Choroid plexus epithelial cell (primary cell): ENCODE results near the gene DCAF11.

Experiments
- DNase-seq: peaks from one replicate; pipeline ENCODE4 v3.0.0-alpha.2; 2010; ENCODE audit warnings: low read depth
- H3K4me3 ChIP-seq: 2 replicates; pipeline ENCODE4 v1.5.1; 2011; ENCODE audit warnings: low read depth, mild to moderate bottlenecking, control low read depth, low read length, moderate library complexity
- TF ChIP-seq, protein P1 (sequence below): conservative IDR thresholded peaks from 2 replicates; pipeline ENCODE4 v1.5.1; 2011; ENCODE audit warnings: low read depth, mild to moderate bottlenecking, control low read depth, inconsistent platforms, low read length, moderate library complexity

DCAF11 gene

GRCh38 chr14:24074625-24075484 lies 39.7 kb upstream of the DCAF11 start:
- TF ChIP-seq, protein P1, sequence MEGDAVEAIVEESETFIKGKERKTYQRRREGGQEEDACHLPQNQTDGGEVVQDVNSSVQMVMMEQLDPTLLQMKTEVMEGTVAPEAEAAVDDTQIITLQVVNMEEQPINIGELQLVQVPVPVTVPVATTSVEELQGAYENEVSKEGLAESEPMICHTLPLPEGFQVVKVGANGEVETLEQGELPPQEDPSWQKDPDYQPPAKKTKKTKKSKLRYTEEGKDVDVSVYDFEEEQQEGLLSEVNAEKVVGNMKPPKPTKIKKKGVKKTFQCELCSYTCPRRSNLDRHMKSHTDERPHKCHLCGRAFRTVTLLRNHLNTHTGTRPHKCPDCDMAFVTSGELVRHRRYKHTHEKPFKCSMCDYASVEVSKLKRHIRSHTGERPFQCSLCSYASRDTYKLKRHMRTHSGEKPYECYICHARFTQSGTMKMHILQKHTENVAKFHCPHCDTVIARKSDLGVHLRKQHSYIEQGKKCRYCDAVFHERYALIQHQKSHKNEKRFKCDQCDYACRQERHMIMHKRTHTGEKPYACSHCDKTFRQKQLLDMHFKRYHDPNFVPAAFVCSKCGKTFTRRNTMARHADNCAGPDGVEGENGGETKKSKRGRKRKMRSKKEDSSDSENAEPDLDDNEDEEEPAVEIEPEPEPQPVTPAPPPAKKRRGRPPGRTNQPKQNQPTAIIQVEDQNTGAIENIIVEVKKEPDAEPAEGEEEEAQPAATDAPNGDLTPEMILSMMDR, result no peak
- H3K4me3 ChIP-seq, result no peak overlapping the region
- DNase-seq, result no peak

GRCh38 chr14:24075485-24076301 lies 38.9 kb upstream of the DCAF11 start:
- H3K4me3 ChIP-seq, result no peak overlapping the region
- no peak for DNase-seq
- TF ChIP-seq, protein P1, result no peak

DNA sequence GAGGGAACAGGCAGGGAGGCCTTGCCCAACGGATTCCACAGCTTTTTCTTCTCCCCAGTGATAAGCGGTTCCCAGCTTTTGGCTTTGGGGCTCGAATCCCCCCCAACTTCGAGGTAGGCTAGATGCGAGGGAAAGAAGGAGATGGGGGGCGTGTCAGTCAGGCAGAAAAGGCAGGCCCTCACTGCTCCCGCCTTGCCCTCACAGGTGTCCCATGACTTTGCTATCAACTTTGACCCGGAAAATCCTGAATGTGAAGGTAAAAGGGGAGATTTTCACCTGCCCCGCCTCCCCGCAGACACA lies 38.3 kb upstream of the DCAF11 start:
- H3K4me3 ChIP-seq, result no peak overlapping the region
- no peak for DNase-seq
- TF ChIP-seq, protein P1, result no peak

DNA sequence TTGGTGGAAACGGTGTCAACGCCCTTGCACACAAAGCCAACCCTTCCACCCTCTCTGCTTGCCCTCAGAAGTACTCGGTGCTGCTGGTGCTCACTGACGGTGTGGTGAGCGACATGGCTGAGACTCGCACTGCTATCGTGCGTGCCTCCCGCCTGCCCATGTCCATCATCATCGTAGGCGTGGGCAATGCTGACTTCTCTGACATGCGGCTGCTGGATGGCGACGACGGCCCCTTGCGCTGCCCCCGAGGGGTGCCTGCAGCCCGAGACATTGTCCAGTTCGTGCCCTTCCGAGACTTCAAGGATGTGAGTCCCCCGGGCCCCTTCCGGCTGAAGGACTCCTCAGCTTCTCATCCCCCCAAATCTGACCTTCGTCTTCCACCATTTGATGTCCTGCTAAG lies 37.5 kb upstream of the DCAF11 start:
- TF ChIP-seq, protein P1, result no peak
- no peak for DNase-seq
- no peak overlapping the region for H3K4me3 ChIP-seq

DNA sequence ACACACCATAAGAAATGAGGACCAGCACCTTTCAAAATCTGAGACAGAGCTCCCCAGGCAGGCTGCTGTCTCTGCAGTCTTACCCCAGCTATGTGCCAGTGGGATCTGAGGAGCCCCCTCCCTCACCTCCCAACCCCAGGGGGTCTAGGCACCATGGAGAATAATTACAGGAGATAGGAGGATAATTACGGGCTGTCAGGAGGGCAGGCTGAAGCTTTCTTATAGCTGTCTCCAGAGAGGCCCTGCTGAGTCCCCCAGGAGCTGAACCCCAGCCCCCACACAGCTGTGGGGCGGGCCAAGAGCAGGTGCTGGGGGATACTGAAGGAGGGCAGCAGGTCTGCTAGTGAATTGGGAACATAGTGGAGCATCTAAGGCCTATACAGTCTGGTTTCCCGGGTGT lies 36.4 kb upstream of the DCAF11 start:
- DNase-seq, result no peak
- TF ChIP-seq, protein P1, result no peak

GRCh38 chr14:24079491-24080141 lies 35.0 kb upstream of the DCAF11 start:
- H3K4me3 ChIP-seq, result no peak overlapping the region

More for the DNA sequence above, 36.4 kb upstream of the DCAF11 start:
- H3K4me3 ChIP-seq, result no peak overlapping the region

More at GRCh38 chr14:24079491-24080141, 35.0 kb upstream of the DCAF11 start:
- TF ChIP-seq, protein P1, result no peak
- no peak for DNase-seq
